ENCODE measurements around the gene BRD4.

BRD4 gene

GRCh38 chr19:15188851-15189250 is 143.5 kb downstream of the BRD4 start:
- no peak for DNase-seq

- no peak for DNase-seq
Measured at GRCh38 chr19:15187026-15188007, 145.0 kb downstream of the BRD4 start.
